GM21367 (cell line): ENCODE measurements around the gene CNR1.
"Not testable (repeated sequence)": the region's sequence is repeated elsewhere in the genome, so short reads cannot be mapped to it uniquely, and the experiment has no call there.

Source experiments
- ATAC-seq: cut with Tn5 transposase; IDR thresholded peaks from one replicate; pipeline ENCODE4 v1.9.1; 2021; ENCODE audit not compliant: unreplicated experiment

CNR1 gene

DNA sequence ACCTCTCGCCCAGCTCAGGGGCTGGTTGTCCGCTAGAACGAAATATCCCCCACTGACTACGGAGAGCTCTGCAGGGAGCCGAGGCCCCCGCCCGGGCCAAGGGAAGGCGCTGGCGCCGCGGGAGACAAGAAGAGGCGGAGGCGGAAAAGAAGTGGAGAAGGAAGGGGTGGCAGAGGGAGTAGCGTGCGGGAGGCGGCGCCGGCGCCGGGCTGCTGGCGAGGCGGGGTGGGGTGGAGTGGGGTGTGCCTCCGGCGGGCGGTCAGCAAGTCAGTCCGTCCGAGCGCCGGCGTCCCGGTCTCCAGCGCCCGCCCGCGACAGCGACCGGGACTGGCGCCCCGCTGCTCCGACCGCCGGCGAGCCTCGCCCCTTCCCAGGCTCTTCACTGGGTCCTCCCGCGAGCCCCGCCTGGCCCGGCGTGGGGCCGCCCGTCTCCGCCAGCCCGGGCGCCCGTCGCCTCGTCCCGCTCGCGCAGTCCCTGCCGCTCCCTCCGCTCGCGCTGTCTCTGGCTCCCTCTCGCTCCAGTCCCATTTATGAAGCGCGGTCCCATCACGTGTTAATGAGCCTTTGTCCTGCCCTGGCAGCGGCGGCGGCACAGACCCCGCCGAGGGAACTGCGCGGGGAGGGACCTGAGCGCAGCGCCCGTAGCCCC, at the start of gene CNR1:
Gene CNR1, minus strand, starts transcription at position 504 of the 649 bp plus-strand sequence. CDS start 21,073 bp downstream, outside the sequence.
- ATAC-seq: peak; percentile 53

- no peak for ATAC-seq
Observed at GRCh38 chr6:88211446-88211845, 45.3 kb upstream of the CNR1 start.

GRCh38 chr6:88209301-88209700, 43.2 kb upstream of the CNR1 start:
- no peak for ATAC-seq

DNA sequence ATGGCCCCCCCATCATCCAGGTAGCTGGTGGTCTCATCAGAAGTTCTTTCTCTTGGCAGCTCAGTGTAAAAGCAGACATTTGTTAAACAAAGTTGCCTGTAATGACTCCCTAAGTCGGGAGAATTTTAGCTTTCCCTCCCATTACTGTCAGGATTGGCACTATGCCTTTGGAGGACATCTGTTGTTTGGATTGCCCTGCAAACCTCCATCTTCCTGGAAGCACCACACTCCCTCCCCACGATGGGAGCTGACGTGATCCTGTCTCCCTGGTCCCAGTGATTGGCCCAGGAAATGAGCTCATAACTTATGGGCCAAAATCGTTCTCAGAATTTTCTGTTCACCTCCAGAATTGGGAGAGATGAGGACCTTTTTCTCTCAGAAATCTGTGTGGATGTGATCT, 42.6 kb upstream of the CNR1 start:
- ATAC-seq: no peak

- not testable (repeated sequence) for ATAC-seq
Observed at GRCh38 chr6:88201734-88202133, 35.6 kb upstream of the CNR1 start.

DNA sequence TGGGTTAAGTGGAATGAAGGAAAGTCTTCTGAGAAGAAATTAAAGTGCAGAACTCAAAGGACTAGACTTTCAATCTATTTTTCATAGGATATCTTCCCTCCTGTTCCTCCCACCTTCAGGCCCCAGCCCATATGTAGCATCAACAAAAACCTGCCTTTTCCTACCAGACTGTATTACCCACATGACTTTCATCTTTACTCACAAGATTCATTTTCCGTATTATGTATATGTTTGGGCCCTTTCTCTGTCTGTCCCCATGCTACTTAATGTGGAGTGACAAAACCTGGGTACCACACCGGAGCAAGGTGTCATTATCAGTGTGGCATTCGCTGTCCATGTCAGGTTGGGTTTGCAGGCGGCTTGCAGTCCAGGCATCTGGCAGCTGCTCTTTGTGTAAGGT, 18.8 kb upstream of the CNR1 start:
- no peak for ATAC-seq

DNA sequence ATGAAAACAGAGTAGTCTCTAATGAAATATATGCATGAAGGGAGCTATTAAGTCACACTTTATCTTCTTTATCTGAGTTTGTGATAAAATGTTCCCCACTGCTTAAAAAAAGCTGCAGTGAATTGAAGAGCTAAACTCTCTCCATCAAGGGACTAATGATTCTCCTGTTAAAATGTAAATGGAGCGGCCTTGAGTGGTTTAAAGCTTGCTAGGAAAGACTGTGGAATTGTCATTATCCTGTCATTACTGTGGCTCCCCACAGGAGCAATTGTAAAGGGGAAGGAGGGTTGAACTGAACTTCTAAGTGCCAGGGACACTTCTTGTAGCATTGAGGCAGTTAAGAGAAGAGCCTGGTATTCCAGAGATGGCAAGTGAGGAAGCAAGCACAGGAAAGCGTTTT, 17.3 kb upstream of the CNR1 start:
- no peak for ATAC-seq

DNA sequence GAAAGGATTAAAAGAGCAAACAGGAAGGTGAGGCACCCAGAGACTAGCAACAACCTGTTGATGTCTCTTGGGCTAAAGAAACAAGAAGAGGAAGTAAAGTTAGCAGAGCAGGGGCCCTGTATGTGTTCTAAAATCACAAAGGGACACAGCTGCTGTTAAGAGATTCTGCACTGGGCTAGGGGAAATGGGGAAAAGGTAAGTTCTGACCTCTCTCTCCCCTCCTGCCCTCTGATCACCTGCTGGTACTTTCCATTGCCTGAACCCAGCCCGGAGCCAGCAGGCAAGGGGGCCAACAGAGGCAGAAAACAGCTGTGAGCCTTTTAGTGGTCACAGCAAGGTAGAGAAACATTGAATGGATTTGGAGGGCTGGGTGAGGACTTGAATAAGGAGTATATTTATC, 13.5 kb upstream of the CNR1 start:
- ATAC-seq: peak; percentile 69

DNA sequence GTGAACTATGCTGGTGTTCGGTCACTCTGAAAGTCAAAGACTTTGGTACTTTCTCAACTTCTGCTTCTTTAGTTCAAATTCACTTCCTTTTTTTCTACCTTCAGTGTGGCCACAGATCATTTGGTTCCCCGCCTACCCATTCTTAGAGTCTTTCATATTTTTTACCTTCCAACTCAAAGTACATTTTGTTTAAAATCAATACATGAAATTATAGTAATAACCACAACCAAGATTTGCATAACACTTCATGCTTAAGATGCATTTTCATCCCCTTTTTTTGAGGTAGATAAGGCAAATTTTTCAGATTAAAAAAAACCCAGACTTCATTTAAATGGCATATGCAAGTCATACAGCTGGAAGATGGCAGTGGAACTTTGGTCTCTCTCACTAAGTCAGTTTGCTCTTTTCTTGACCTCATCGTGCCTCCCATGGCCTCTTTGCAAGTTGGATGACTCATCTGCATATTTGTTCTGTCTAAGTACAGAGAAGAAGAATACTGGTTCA, 11.9 kb upstream of the CNR1 start:
- peak; percentile 62 for ATAC-seq

GRCh38 chr6:88174906-88175305, 8.8 kb upstream of the CNR1 start:
- ATAC-seq: no peak

GRCh38 chr6:88171312-88171711, 5.2 kb upstream of the CNR1 start:
- ATAC-seq: no peak

DNA sequence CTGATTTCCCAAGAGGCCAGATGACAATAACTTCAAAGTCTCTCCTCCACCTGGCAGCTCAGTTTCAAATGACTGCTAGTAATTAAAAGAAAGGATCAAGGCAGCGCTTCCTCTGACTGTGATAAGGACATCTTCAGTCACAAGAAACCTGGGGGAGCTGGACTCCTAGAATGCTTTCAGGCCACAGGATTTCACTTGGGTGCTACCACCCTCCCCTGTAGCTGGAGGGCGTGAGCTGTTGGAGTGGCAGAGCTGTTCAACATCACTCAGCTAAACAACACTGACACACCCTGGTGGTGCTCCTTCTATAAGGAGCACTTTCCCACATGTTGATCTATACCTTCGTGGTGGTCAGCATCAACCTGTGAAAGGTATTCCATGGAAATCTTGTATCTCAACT, 2.2 kb upstream of the CNR1 start:
- no peak for ATAC-seq

DNA sequence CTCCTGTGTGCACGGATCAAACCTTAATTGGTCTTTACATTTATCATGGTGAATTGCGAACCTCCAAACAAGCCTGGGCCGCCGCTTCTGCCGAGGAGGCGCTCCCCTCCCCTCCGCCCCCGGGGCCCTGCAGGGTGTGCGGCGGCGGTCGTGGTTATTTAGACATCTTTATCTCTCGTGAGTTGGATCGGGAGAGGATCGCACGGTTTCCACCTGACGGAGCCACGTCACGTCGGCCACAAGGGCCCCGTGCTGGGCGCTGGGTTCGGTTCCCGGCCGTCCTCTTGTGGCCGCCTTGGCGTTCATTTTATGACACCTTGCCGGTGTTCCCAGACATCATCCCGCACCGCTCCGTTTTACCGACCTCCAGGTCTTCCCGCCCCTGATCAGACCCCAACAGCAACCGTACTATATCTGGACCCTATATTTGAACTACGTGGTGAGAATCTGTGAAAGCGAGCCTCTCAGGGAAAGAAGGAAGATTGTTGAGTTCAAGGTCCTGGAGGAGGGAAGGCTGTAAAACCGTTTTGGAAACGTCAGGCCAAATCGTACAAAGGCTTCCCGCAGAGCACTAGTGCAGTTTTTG, 1.3 kb upstream of the CNR1 start:
- ATAC-seq: no peak

DNA sequence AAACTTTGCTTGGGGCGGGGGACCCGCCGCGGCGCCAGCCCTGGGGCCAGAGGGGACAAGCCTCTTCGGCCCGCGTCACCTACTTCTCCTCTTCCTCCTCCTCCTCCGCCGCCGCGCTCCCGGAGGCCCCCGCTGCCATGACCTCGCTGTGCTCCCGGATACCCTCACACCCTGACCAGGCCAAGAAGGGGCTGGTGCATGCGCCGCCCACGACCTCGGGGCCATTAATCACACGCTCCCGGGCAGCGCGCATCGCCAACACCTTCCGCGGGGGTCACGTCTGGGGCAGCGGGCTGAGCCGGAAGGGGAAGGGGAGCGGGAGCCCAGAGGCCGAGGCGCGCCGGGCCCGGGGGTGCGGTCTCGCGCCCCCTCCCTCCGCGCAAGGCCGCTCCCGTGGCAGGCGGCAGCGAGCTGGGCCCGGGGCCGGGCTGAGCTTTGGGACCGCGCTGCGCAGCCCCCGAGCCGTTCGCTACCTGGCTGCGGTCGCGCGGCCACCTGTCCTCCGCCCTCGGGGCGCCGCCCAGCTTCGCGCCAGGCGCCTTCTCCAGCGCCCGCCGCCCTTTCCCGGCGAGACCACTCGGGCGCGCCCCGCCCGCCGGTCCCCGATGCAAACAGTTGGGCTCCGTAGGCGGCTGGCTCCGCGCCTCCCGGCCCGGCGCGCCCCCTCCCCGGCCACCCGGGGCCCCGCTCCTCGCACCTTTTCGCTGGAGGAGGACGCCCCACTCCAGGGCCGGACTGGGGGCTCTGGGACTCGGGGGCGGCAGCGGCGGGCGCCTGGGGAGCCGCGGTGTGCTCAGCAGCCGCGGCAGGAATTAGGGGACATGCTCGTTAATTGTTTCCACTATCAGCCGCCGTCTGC, 575 bp upstream of the CNR1 start:
- ATAC-seq: peak; percentile 18

- no peak for ATAC-seq
Observed at GRCh38 chr6:88165087-88165843, 882 bp downstream of the CNR1 start.

- ATAC-seq: no peak
Observed at GRCh38 chr6:88164061-88164460, 2.1 kb downstream of the CNR1 start.

DNA sequence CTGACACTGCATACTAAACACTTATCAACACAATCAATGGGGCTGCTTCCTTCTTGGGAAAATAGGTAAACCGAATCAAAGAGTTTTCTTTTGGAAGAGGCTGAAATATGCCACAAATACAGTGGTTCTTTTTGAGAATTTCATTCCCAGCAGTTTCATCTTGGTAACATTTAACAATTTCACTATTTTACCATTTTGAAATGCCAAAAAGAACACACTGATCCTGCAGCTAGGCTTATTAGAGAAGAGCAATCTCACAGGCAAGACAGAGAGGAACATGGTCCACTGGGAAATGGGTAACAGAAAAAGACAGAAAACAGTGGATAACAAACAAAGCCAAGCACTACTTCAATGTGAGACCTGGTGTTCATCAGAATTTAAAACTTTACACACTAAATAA, 2.5 kb downstream of the CNR1 start:
- no peak for ATAC-seq

GRCh38 chr6:88161940-88162339, 4.2 kb downstream of the CNR1 start:
- no peak for ATAC-seq

DNA sequence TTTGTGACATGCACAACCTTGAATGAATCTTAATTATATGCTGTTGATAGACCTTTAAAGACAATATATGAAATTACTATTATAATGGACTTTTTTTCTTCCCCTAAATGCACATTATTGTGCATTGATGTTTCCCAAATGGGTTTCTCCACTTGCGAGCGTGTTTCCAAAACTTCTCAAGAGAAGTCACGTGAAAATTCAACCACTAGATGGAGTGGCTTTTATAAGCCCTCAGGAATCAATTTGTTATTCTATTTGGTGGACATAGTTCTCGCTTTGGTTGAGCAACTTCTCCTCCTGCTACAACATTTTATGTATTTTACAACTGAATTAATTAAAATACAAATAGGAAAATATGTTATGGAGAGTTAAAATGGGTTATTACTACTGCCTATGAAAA, 9.0 kb downstream of the CNR1 start:
- ATAC-seq: no peak

- ATAC-seq: no peak
Observed at GRCh38 chr6:88145298-88145963, 20.7 kb downstream of the CNR1 start.
